ENCODE measurements around the gene NUP153. TPM values are rescaled to one million over a fixed set of nuclear protein-coding genes. Genes with fewer than 3 reads are reported as not detected.

The NUP153 gene
- total and polyA plus RNA-seq, 2 of the 8 experiments (the other 6 are each of a cell fraction or from before 2014, with no cell fraction given) = 47.0 to 84.8 TPM

GRCh38 chr6:17601386-17601703 is 105.4 kb downstream of the NUP153 start:
- Histone ChIP-seq H3K4ac (replicated peaks; ENCODE audit: insufficient read length, low read depth, low read length) (no peak overlapping the region), H3K18ac (ENCODE audit: extremely low read depth, low read length) (no peak overlapping the region), H4K20me1 (replicated peaks in 1 of 2; ENCODE audit: control insufficient read depth in 1 of 2, insufficient read depth in 2 of 2, low read length in 2 of 2) (no peaks in the 10 kb centered on the region), H3K36me3 (ENCODE audit: control insufficient read depth in 2 of 4, insufficient read depth in 4 of 4, low read length in 3 of 4) (peaks cover 0 to 6% (median 0%) of the 10 kb centered on the region in 4 experiments; a peak in 2 of 8 replicates), H3K23me2 (ENCODE audit: low read depth, low read length) (peaks cover 6% of the 10 kb centered on the region; the same call in 1 of the 2 replicates), H3K9me3 (ENCODE audit: insufficient read depth in 2 of 2, low read depth in 1 of 2, low read length in 1 of 2) (no peaks in the 10 kb centered on the region), H3K79me1 (ENCODE audit: low read depth, low read length) (no peaks in the 10 kb centered on the region), H2AFZ (ENCODE audit: low read length) (peak overlapping the region; percentile 74), H2BK20ac (ENCODE audit: low read length) (no peak overlapping the region), H3K23ac (ENCODE audit: insufficient read length) (no peak overlapping the region), H3K9ac (replicated peaks in 1 of 4; ENCODE audit: extremely low read depth in 1 of 4, low read depth in 3 of 4, low read length in 3 of 4) (peak overlapping the region in 1 of 4 experiments; percentile 0; a peak in 1 of 7 replicates), H3K79me2 (ENCODE audit: control insufficient read depth in 1 of 2, insufficient read depth in 2 of 2, low read length in 2 of 2) (no peaks in the 10 kb centered on the region), H2BK120ac (replicated peaks; ENCODE audit: low read depth, low read length) (no peak overlapping the region), H4K5ac (ENCODE audit: insufficient read length, low read depth, low read length) (no peak overlapping the region), H4K8ac (ENCODE audit: extremely low read depth, insufficient read depth, low read length) (no peak overlapping the region), H3K4me1 (replicated peaks in 1 of 4; ENCODE audit: control insufficient read depth in 3 of 4, insufficient read depth in 4 of 4, low read length in 3 of 4) (0 out of 7 replicates have a peak, but pooled peaks cover 0 to 4% (median under 1%) of the 10 kb centered on the region in 4 experiments), H3K4me3 (ENCODE audit: extremely low read depth in 1 of 4, insufficient read depth in 2 of 4, low read depth in 3 of 4, low read length in 4 of 4) (peak overlapping the region; percentile 53 to 95 (median 72)), H3K4me2 (ENCODE audit: insufficient read depth in 1 of 2, low read depth in 2 of 2, low read length in 2 of 2) (peak overlapping the region; percentile 74 to 76), H3K56ac (replicated peaks; ENCODE audit: insufficient read length, low read depth, low read length) (no peak overlapping the region), H3K27ac (ENCODE audit: low read depth, low read length) (no peak overlapping the region), H2BK5ac (ENCODE audit: low read depth, low read length) (no peak overlapping the region), H3K27me3 (replicated peaks in 1 of 4; ENCODE audit: control insufficient read depth in 3 of 4, extremely low read depth in 1 of 4, insufficient read depth in 3 of 4, low read length in 3 of 4) (no peaks in the 10 kb centered on the region), H4K91ac (replicated peaks; ENCODE audit: insufficient read length, low read length) (no peak overlapping the region), H2AK5ac (ENCODE audit: low read depth, low read length) (no peak overlapping the region), H2BK12ac (ENCODE audit: low read depth, low read length) (no peak overlapping the region), H2BK15ac (ENCODE audit: low read length) (no peak overlapping the region), H3K14ac (ENCODE audit: insufficient read length) (no peak overlapping the region)
- TF ChIP-seq USF2 (IDR thresholded peaks at IDR 0.05; ENCODE audit: low read length) (no peak), JUN (IDR thresholded peaks at IDR 0.05; ENCODE audit: low read depth, low read length) (no peak), GTF2F1 (IDR thresholded peaks at IDR 0.05; ENCODE audit: borderline replicate concordance, low read depth, low read length) (no peak), POLR2A (IDR thresholded peaks at IDR 0.05; ENCODE audit: control extremely low read depth in 1 of 2, low read depth in 2 of 2, low read length in 2 of 2) (no peak), JUND (IDR thresholded peaks at IDR 0.05; ENCODE audit: low read length) (no peak), POU5F1 (IDR thresholded peaks at IDR 0.05; ENCODE audit: low read depth, low read length) (no peak), KDM4A (IDR thresholded peaks at IDR 0.05; ENCODE audit: low read depth, low read length, severe bottlenecking) (no peak), EZH2 (IDR thresholded peaks at IDR 0.05; ENCODE audit: low read depth, low read length, severe bottlenecking) (no peak), YY1 (IDR thresholded peaks at IDR 0.05; ENCODE audit: low read depth, low read length) (no peak), SIRT6 (IDR thresholded peaks at IDR 0.05; ENCODE audit: low read length) (no peak)
- TF ChIP-seq, protein P1, sequence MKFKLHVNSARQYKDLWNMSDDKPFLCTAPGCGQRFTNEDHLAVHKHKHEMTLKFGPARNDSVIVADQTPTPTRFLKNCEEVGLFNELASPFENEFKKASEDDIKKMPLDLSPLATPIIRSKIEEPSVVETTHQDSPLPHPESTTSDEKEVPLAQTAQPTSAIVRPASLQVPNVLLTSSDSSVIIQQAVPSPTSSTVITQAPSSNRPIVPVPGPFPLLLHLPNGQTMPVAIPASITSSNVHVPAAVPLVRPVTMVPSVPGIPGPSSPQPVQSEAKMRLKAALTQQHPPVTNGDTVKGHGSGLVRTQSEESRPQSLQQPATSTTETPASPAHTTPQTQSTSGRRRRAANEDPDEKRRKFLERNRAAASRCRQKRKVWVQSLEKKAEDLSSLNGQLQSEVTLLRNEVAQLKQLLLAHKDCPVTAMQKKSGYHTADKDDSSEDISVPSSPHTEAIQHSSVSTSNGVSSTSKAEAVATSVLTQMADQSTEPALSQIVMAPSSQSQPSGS (IDR thresholded peaks at IDR 0.05; ENCODE audit: low read length) = no peak
- 47% methylated on average over 5 of the region's 5 CpGs; no CpG with 5 or more reads in 1 of the 2 experiments for WGBS, 2 experiments (ENCODE audit: extremely low coverage in 1 of 2, insufficient coverage in 1 of 2, insufficient read length in 1 of 2, insufficient replicate concordance in 2 of 2, low coverage in 1 of 2, low lambda C conversion rate in 2 of 2, missing lambda C conversion rate in 1 of 2)
- ChIA-PET CTCF (ENCODE audit: partially characterized antibody) (interaction anchor here (0.8 to 2.8 kb wide), 4 partner anchors 11 to 451 kb away, joined by 3 to 15 read pairs (median 3); no protein-coding TSS in a partner anchor), POLR2A (ENCODE audit: partially characterized antibody) (interaction anchor here (2.0 to 3.2 kb wide), 3 partner anchors 9 to 11 kb away, joined by 10 to 14 read pairs (median 11); no protein-coding TSS in a partner anchor)
- FAIRE-seq (no peak), DNase-seq (ENCODE audit: low read depth in 1 of 2, low spot score in 2 of 2) (no peak)
